Stimulated activated CD4-positive, alpha-beta T cell treated with anti-CD3 and anti-CD28 coated beads, Interleukin-1b, Interleukin-23, amount 100 ng/mL, for 4 hours (primary cell): ENCODE data around the gene TUFM.
"Not testable (repeated sequence)": the region's sequence is repeated elsewhere in the genome, so short reads cannot be mapped to it uniquely, and the experiment has no call there.

Experiments
- DNase-seq, 2 donors: peaks; one replicate each; pipeline ENCODE4 v3.0.0-alpha.2; 2020; ENCODE audit warnings: low read depth in 2 of 2

The TUFM gene

DNA sequence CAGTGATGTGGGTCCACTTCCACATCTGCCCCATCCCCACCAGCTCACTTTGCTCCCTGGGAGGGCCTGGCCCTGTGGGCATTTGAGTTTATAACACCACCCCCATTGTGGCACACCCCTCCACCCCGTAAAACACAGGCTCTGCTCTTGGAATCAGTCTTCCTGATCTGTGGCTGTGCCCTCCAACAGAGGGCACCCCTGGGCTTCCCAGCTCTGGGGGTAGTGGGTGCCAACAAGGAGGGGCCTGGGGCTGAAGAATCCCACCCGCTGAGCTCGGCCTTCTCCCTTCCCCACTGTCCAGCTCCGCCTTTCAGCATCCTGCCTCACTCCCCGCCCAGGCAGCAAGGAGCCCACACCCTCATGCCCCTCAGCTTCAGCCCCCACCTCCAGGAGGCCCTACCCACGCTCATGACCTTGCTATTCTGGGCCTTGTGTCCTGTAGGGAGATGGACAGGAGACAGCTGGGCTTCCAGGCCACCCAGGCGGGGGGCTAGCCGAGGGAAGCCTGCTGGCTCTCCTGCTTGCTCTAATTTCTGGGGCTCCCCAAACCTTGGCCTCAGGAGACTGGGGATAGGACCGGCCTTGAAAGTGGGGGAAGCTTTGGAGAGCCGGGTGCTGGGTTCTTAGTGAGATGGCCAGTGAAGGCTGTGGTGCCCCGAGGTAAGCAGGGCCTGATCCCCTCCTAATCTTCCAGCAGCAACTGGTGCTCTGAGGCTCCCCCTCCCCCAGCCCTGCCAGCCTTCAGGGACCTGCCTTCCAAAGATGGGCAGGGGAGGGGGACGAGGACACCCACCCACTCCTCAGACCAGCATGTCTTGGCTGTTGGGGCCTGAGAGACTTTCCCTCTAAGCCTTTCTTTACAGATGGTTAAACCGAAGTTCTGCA, 29.2 kb upstream of the TUFM start:
- DNase-seq = no peak

DNA sequence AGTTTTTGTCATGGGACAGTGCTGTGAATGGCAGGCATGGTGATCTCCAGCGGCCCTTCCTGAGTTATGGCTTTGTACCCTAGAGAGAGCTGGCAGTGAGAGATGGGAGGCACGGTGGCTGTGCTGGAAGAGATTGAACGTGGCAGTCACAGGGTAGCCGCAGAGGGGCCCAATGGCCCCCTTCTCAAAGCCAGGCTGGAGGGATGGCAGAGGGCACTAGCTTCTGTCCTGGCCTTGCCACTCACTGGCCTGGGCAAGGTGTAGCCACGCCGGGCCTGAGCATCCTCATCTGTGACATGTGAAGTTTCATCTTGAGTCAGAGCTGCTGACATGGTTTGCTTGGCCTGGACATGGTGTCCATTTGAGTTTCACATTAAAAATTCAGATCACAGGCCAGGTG, 28.3 kb upstream of the TUFM start:
- DNase-seq = no peak

DNA sequence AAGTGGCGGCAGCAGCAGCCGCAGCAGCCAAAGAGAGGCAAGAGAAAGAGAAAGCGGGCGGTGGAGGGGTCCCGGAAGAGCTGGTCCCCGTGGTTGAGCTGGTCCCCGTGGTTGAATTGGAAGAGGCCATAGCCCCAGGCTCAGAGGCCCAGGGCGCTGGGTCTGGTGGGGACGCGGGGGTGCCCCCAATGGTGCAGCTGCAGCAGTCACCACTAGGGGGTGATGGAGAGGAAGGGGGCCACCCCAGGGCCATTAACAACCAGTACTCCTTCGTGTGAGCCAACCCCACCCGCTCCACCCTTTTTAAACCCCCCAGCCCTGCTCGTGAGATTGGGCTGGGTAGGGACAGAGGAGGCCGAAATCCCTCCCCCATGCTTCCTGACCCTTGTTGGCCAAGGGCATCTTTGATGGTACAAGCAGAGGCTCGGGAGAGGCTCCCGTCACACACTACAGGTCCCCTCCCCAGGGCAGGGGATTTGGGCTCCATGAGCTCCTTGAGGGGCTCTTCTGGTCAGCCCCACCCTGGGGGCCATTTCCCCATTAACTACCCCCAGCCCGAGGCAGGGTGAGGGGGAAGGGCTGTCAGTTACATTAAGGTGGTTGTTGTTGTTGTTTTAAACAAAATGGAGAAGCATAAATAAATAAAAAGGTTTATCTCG, 27.5 kb upstream of the TUFM start:
- DNase-seq = peak; percentile 37 to 46

DNA sequence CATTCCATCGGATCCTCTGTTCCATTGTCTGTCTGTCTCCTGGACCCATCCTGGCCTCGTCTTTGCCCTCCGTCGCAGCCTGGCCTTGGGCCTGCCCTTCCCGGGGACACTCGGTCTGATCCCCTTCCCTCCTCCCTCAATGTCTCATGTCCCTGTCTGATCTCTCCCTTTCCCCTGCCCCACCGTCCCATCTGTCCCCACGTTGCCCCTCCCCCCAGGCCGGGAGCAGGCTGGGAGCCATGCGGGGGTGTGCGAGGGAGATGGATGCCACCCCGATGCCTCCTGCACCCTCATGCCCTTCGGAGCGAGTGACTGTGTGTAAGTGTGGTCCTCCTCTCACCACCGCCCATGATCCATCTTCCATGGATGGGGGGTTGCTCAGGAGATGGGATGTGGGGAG, 26.8 kb upstream of the TUFM start:
- DNase-seq = no peak

DNA sequence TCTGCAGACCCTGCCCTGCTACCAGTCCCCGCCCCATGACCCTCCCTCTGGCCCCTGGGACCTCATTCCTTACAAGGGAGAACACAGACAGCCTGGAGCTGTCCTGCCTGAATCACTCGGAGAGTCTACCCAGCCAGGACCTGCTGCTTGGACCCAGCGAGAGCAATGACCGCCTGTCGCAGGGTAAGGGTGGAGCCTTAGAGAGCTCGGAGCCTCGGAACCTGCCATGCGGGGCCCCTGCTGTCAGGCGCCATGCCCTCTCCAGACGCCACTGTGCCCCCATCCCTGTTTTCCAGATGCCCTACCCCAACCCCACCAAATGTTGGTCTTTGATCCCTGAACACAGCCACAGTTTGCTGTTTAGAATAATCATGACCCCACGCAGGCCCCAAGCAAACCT, 23.1 kb upstream of the TUFM start:
- DNase-seq = no peak

DNA sequence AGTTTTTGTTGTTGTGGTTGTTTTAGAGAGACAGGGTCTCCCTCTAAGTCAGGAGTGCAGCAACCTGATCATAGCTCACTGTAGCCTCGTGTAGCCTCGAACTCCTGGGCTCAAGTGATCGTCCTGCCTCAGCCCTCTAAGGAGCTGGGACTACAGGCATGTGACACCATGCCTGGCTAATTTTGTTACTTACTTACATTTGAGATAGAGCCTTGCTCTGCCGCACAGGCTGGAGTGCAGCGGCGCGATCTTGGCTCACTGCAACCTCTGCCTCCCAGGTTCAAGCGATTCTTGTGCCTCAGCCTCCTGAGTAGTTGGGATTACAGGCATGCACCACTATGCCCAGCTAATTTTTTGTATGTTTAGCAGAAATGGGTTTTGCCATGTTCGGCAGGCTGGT, 21.5 kb upstream of the TUFM start:
- DNase-seq = not testable (repeated sequence)

DNA sequence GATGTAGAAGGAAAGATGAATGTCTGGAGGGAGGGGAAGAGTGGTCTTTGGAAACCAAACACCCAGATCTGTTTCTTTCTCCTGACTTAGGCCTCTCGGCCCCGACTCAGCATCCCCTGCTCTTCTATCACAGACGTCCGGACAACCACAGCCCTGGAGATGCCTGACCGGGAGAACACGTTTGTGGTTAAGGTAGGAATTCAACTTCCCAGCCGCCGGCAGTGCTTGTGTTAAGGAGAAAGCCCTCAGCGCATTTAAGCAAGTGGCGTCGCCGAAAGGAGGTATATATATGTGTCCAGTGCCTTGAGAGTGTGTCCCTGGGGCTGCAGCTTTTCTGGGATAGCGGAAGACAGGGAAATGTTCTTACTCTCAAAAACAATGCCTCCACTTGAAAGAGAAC, 21.1 kb upstream of the TUFM start:
- no peak for DNase-seq

DNA sequence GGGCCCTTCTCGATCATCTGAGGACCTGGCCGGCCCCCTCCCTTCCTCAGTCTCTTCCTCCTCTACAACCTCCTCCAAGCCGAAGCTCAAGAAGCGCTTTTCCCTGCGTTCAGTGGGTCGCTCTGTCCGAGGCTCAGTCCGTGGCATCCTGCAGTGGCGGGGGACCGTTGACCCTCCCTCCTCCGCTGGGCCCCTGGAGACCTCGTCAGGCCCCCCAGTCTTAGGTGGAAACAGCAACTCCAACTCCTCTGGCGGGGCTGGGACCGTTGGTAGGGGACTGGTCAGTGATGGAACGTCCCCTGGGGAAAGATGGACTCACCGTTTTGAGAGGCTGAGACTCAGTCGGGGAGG, 20.3 kb upstream of the TUFM start:
- DNase-seq = no peak

DNA sequence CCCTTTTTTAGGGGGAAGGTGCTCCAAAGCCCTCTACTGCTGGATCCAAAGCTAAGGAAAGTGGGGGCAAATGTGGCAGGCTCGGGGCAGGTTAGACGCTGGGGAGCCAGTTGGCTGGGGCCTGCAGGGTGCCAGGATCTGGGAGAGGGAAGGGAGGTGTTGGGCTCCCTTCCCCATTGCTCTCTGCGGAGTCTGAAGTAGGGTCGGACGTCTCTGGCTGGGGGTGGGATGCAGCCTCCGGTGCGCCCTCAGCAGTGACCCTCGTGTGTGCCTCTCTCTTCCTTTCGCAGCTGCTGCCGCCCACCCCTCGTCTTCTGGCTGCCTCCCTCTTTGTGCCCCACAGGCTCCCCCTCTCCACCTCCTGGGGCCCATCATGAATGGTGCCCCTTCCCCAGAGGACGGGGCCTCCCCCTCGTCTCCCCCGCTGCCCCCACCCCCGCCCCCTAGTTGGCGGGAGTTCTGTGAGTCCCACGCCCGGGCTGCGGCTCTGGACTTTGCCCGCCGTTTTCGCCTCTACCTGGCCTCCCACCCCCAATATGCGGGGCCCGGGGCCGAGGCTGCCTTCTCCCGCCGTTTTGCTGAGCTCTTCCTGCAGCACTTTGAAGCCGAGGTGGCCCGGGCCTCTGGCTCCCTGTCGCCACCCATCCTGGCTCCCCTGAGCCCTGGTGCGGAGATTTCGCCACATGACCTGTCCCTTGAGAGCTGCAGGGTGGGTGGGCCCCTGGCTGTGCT, 19.7 kb upstream of the TUFM start:
- no peak for DNase-seq

DNA sequence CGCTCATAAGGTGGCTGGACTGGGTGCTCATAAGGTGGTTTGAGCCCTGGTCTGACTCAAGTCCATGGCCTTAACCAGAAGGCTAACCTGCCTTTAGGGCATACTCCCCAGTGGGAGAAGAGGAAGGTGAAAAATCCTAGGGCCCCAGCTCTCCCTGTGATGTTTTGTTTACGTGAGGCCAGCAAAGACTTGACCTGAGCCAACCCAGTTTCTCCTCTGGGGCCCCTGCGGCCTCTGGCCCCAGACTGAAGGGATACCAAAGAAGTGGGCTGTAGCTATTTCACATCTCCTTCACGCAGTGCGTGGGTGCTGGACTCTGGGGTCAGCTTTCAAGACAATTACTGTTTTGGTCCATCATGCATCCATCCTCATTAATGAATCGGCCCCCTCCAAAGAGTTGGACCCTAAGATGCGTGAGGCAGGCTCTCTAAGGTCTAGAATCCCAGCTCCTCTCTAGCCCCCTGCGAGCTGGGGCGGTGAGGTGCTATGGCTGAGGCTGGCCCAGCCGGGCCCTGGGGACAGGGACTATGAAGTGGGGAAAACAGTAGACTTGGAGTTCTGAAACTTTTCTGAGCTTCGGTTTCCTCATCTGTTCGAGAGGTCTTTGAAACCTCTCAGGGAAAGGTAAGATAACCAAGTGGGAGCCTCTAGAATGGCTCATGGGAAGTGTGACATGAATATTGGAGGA, 19.0 kb upstream of the TUFM start:
- DNase-seq = no peak

DNA sequence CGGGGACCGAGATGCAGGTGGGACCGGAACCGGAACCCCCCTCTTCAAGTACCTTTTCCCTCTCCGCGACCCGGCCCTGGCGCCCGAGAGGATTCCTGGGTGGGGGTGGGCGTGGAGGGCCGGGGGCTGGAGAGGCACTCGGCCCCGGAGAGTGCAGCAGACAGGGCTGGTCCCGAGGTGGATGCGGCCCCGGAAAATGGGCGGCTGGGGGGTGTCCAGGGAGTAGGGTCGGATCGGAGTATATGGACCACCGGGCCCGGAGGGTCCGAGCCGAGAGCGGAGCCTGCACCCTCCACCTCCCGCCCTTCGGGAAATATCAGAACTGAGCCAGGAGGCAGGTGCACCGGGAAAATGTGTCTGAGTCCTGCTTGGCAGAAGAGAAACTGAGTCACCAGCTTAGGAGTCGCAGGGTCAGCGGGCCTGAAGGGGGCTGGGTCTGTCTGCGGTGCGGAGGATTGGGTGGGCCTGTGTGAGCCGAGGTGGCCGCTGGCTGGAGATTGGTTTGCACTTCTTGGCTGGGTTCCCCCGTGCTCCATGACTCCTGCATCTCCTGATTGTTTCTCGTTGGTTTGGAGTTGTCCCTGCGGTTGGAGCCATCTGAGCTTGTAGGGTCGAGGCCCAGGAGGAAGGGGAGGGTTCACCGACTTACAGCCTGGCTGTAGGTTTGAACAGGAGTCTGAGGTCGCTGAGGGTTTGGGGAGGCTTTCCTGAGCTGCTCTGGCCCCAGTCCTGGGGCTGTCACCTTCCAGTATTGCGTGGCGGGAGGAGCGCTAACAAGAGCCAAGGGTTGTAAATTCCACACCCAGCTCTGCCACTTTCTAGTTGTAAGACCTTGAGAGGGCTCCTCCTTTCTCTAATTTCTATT, 18.0 kb upstream of the TUFM start:
- no peak for DNase-seq

DNA sequence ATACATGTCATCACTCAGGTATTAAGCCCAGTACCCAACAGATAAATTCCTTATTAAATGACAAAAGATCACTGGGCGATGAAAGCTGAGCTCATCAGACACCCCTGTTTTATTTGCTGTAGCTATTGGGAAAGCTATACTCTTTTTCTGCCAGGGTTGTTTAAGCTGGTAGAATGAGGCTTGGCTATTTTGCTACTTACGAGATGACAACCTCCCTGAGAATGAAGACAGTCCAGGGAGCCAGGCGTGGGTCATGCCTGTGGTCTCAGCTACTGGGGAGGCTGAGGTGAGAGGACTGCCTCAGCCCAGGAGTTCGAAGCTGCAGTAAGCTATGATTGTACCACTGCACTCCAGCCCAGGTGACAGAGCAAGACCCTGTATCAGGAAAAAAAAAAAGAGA, 13.2 kb upstream of the TUFM start:
- DNase-seq = no peak

DNA sequence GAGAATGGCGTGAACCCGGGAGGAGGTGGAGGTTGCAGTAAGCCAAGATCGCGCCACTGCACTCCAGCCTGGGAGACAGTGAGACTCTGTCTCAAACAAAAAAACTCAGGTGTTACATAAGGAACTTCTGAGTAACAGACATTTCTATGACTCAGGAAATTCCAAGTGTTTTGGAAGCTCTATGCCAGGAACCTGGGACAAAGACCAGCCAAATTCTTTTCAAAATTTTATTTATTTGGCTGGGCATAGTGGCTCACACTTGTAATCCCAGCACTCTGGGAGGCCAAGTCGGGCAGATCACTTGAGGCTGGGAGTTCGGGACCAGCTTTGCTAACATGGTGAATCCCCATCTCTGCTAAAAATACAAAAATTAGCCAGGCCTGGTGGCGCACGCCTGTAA, 12.3 kb upstream of the TUFM start:
- no peak for DNase-seq

DNA sequence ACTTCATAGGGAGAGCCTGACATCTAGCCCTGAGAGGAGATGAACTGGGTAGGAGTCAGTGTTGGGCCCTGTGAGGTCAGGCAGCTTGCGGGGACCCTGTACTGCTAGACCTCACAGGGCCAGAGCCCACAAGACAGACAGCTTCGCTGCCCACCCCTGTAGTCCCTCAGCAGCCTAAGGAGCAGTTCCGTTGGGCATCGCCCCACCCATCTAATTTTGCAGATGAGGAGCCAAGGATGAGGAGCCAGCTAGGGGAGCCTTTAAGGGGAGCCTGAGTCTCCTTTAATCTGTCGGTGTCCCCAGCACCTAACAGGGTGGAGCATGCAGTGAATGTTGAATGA, 755 bp upstream of the TUFM start:
- no peak for DNase-seq

DNA sequence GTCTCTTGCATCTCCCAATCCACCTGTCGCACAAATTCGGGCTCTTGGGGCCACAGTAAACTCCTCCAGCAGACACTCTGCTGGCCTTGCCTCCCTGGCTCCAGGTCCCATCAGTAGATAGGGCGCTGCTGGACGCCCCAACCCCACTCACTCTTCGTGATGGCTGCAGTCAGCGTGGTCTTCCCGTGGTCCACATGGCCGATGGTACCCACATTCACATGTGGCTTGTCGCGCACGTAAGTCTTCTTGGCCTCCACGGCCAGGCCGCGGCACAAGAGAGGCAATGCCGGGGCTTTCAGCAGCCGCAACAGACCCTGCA, 428 bp downstream of the TUFM start:
- no peak for DNase-seq

DNA sequence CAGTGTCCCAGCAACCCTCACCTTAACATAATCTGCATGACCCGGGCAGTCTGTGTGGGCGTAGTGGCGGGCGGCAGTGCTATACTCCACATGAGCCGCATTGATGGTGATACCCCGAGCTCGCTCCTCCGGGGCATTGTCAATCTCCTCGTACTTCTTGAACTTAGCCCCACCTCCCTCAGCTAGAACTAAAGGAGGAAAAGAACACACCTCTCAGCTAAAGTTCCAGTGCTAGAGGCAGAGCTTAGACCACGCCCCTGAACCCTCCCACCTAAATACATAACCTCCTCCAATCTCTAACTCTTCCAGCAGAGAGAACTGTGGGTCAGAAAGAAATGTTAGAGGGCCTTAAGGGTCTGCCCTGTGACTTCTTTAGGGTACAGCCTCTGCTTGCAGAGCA, 855 bp downstream of the TUFM start:
- peak; percentile 15 to 31 for DNase-seq

DNA sequence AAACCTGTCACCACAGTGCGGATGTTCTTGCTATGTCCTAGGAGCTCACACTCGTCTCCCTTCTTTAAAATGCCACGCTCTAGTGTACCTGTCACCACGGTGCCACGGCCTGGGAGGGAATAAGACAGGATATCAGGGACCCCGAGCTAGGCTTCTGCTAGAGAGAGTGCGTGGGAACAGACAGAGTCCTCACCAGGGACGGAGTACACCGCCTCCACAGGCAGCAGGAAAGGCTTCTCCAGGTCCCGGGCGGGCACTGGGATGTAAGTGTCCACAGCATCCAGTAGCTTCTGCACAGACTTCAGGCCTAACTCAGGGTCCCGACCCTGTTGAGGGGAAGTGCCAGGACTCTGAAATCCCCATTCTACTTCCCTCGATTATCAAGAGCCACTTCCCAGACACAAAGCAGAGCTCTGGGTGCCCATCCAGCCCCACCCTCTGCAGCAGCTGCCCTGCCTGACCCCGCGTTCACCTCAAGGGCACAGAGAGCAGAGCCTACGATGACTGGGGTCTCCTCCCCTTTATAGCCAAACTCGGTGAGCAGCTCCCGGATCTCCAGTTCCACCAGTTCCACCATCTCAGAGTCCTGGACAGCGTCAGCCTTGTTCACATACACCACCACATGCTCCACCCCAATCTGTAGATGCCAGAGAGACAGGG, 1.8 kb downstream of the TUFM start:
- DNase-seq = no peak

DNA sequence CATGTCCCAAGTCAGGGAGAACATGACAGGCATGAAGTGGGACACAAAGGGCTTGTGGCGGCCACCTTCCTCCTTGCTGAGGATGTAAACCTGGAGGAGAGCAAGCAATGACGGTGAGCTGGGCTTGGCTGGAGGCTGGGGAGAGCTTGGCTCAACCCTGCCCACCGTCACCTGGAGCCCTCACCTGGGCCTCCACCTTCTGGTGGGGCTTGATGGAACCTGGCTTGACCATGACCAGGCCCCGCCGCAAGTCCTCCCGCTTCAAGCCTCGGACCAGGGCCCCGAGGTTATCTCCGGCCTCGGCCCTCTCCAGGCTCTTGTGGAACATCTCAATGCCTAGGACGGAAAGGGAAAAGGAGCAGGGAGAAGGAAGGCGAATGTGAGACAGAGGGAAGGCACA, 2.4 kb downstream of the TUFM start:
- no peak for DNase-seq

DNA sequence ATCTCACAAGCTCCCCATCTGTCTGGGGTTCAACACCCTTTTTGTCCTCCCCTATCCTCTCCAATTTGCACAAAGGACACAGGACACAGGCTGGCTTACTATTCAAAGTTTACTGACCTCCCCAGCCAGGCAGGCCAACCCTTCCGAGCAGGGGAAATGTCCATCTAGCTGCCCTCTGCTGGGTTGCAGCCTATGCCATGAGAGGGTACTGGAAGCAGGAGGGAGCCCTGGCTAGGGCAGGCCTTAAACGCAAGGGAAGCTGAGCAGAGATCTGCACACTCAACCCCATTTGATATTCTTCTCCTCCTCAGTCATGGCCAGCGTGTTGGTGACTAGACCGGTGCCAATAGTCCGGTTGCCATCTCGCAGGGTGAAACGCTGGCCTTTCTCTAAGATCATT, 3.5 kb downstream of the TUFM start:
- no peak for DNase-seq

DNA sequence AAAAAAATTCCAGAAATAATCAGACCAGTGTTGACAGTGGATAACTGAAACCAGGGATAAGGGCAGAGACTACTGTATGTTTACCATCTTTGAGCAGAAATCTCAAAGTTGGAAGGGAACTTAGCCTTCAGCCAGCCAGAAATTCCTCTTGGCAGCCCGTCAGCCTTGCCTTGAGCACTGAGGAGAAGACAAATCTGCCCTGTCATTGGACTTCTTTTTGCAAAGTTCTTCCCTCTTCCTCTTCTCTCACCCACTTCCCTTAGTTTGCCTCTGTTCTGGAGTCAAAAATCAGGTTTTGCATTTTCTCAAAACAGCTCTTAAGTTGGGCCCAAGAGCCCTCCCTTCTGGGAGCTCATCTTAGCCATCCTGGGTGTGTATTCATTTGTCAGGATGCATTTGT, 6.2 kb downstream of the TUFM start:
- DNase-seq = no peak

DNA sequence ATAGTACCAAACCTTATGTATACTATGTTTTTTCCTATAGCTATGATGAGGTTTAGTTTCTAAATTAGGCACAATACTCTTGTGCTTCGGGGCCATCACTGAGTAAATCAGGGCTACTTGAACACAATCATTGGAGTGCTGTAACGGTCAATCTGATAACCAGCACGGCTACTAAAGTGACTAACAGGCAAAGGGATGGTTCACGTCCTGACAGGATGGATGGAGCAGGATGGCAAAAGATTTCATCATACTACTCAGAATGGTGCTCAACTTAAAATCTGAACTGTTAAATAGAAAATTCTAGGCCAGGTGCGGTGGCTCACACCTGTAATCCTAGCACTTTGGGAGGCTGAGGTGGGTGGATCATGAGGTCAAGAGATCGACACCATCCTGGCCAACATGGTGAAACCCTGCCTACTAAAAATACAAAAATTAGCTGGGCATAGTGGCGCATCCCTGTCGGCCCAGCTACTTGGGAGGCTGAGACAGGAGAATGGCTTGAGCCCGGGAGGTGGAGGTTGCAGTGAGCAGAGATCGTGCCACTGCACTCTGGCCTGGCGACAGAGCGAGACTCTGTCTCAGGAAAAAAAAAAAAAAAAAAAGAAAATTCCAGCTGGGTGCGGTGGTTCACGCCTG, 7.0 kb downstream of the TUFM start:
- no peak for DNase-seq
